Prostate gland (tissue), 2 donors: ENCODE measurements around the gene TPP1.

Experiments used
- POLR2A ChIP-seq: fragments of 450-650 bp; IDR thresholded peaks from one replicate; pipeline ENCODE4 v1.6.1; 2016; ENCODE audit warnings: antibody characterized with exemption, mild to moderate bottlenecking
- TF ChIP-seq, protein P1 (sequence below), 4 experiments: fragments of 200-600 bp in 2 of 4; fragments of 450-650 bp in 2 of 4; sonication (generic) in 2 of 4; IDR thresholded peaks; 1 replicate in 3 of 4; 2 replicates in 1 of 4; pipeline ENCODE4 v1.5.1; 2016 to 2019; ENCODE audit warnings: antibody characterized with exemption in 4 of 4, mild to moderate bottlenecking in 2 of 4, moderate library complexity in 2 of 4

DNA sequence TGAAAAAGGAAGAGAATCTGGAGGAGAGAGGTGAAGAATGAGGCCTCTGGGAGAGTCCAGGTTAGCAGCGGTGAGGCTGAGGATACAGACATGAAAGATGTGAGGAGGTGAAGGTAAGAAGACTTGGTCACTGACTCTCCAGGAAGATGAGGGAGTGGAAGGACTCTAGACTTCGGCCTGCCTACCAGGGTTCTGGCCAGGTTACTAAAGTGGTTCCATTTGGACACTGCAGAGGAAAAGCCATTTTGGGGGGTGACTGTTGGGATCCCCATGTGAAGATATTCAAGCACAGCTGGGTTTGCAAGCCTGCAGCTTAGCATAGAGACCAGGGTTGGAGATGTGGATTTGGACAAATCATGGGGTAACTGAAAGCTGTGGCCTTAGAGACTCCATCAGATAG is 28.6 kb upstream of the TPP1 start:
- TF ChIP-seq POLR2A: no peak
- TF ChIP-seq, protein P1, sequence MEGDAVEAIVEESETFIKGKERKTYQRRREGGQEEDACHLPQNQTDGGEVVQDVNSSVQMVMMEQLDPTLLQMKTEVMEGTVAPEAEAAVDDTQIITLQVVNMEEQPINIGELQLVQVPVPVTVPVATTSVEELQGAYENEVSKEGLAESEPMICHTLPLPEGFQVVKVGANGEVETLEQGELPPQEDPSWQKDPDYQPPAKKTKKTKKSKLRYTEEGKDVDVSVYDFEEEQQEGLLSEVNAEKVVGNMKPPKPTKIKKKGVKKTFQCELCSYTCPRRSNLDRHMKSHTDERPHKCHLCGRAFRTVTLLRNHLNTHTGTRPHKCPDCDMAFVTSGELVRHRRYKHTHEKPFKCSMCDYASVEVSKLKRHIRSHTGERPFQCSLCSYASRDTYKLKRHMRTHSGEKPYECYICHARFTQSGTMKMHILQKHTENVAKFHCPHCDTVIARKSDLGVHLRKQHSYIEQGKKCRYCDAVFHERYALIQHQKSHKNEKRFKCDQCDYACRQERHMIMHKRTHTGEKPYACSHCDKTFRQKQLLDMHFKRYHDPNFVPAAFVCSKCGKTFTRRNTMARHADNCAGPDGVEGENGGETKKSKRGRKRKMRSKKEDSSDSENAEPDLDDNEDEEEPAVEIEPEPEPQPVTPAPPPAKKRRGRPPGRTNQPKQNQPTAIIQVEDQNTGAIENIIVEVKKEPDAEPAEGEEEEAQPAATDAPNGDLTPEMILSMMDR (IDR thresholded peaks at IDR 0.05): no peak
